ENCODE data around the gene FAR2.
"Not testable (repeated sequence)": the region's sequence is repeated elsewhere in the genome, so short reads cannot be mapped to it uniquely, and the experiment has no call there.

GRCh38 chr12:29169978-29170377, 20.9 kb downstream of the FAR2 start:
- TF ChIP-seq CTCF, EZH2phosphoT487 (IDR thresholded peaks at IDR 0.05): not testable (repeated sequence)

Data from neural progenitor cell (in vitro differentiated cells).